Neural cell (in vitro differentiated cells): ENCODE measurements around the gene CACNA1I. TPM values are rescaled to one million over a fixed set of nuclear protein-coding genes. Genes with fewer than 3 reads are reported as not detected.

Experiments
- H2AFZ ChIP-seq: fragments of 200-600, 300-800 bp; sonication (generic), shearing (Covaris generic); 2 replicates; pipeline ENCODE4 v1.6.0; 2014; ENCODE audit warnings: low read depth, mild to moderate bottlenecking, antibody characterized with exemption, low read length, moderate library complexity
- H3F3A ChIP-seq: fragments of 200-600 bp; shearing (Covaris generic); 2 replicates; pipeline ENCODE4 v1.6.1; 2016; ENCODE audit warnings: mild to moderate bottlenecking, moderate library complexity, mixed read lengths, antibody characterized with exemption, low read length; ENCODE audit not compliant: insufficient read depth, poor library complexity, severe bottlenecking
- H3K27ac ChIP-seq: fragments of 200-600, 300-800 bp; sonication (generic), shearing (Covaris generic); 2 replicates; pipeline ENCODE4 v1.5.1; 2014; ENCODE audit warnings: mild to moderate bottlenecking, low read length, moderate library complexity
- H3K27me3 ChIP-seq: fragments of 300-800, 200-600 bp; sonication (generic), shearing (Covaris generic); 2 replicates; pipeline ENCODE4 v1.6.0; 2014; ENCODE audit warnings: mild to moderate bottlenecking, low read depth, low read length, moderate library complexity; ENCODE audit not compliant: insufficient read depth
- H3K36me3 ChIP-seq: fragments of 300-800, 200-600 bp; sonication (generic), shearing (Covaris generic); 2 replicates; pipeline ENCODE4 v1.5.1; 2014; ENCODE audit warnings: mild to moderate bottlenecking, antibody characterized with exemption, low read length, moderate library complexity; ENCODE audit not compliant: insufficient read depth
- H3K4me2 ChIP-seq: fragments of 300-800, 200-600 bp; sonication (generic), shearing (Covaris generic); 2 replicates; pipeline ENCODE4 v1.6.0; 2014; ENCODE audit warnings: mild to moderate bottlenecking, low read length
- H3K4me3 ChIP-seq: fragments of 300-800, 200-600 bp; sonication (generic), shearing (Covaris generic); 2 replicates; pipeline ENCODE4 v1.5.1; 2014; ENCODE audit warnings: mild to moderate bottlenecking, low read length, moderate library complexity
- H3K79me2 ChIP-seq: fragments of 200-600 bp; shearing (Covaris generic); replicated peaks from 2 replicates; pipeline ENCODE4 v1.6.0; 2014; ENCODE audit warnings: mild to moderate bottlenecking, low read length, moderate library complexity; ENCODE audit not compliant: insufficient read depth
- H3K9ac ChIP-seq: fragments of 300-800, 200-600 bp; sonication (generic), shearing (Covaris generic); 2 replicates; pipeline ENCODE4 v1.6.1; 2016; ENCODE audit warnings: mild to moderate bottlenecking, low read length, mixed read lengths
- H3K9me2 ChIP-seq: fragments of 200-600 bp; shearing (Covaris generic); 2 replicates; pipeline ENCODE4 v1.6.1; 2016; ENCODE audit warnings: mild to moderate bottlenecking, low read length, mixed read lengths; ENCODE audit not compliant: insufficient read depth
- H3K9me3 ChIP-seq: fragments of 200-600, 300-800 bp; sonication (generic), shearing (Covaris generic); 2 replicates; pipeline ENCODE4 v1.6.1; 2016; ENCODE audit warnings: mild to moderate bottlenecking, mixed run types, low read length, moderate library complexity, mixed read lengths
- H4K20me1 ChIP-seq: fragments of 200-600 bp; shearing (Covaris generic); 2 replicates; pipeline ENCODE4 v1.6.1; 2016; ENCODE audit warnings: mild to moderate bottlenecking, mixed run types; ENCODE audit not compliant: insufficient read depth
- CTCF ChIP-seq: fragments of 450-650 bp; IDR thresholded peaks from 2 replicates; pipeline ENCODE4 v1.5.1; 2014; ENCODE audit warnings: antibody characterized with exemption, mild to moderate bottlenecking, moderate library complexity; ENCODE audit not compliant: poor library complexity, severe bottlenecking
- EP300 ChIP-seq: fragments of 450-650 bp; conservative IDR thresholded peaks from 2 replicates; pipeline ENCODE4 v1.6.1; 2014; ENCODE audit warnings: antibody characterized with exemption, mild to moderate bottlenecking, moderate library complexity; ENCODE audit not compliant: poor library complexity, severe bottlenecking
- EZH2 ChIP-seq: fragments of 200-600, 300-800 bp; shearing (Covaris generic), sonication (generic); IDR thresholded peaks from 2 replicates; pipeline ENCODE4 v1.6.1; 2014; ENCODE audit warnings: antibody characterized with exemption, low read length, borderline replicate concordance, mild to moderate bottlenecking; ENCODE audit not compliant: insufficient read depth, poor library complexity, severe bottlenecking
- MXI1 ChIP-seq: fragments of 450-650 bp; conservative IDR thresholded peaks from 2 replicates; pipeline ENCODE4 v1.6.1; 2014; ENCODE audit warnings: antibody characterized with exemption, mild to moderate bottlenecking; ENCODE audit not compliant: poor library complexity, severe bottlenecking
- POLR2AphosphoS5 ChIP-seq: IDR thresholded peaks from 2 replicates; pipeline ENCODE4 v1.6.1; 2012
- RAD21 ChIP-seq: fragments of 450-650 bp; conservative IDR thresholded peaks from 2 replicates; pipeline ENCODE4 v1.6.1; 2014; ENCODE audit warnings: antibody characterized with exemption, mild to moderate bottlenecking, moderate library complexity
- SMC3 ChIP-seq: fragments of 450-650 bp; conservative IDR thresholded peaks from 2 replicates; pipeline ENCODE4 v1.6.1; 2014; ENCODE audit warnings: antibody characterized with exemption, mild to moderate bottlenecking, moderate library complexity; ENCODE audit not compliant: poor library complexity
- TAF1 ChIP-seq: IDR thresholded peaks from 2 replicates; pipeline ENCODE4 v1.6.1; 2012; ENCODE audit warnings: low read depth
- polyA plus RNA-seq: library from polyadenylated mRNA; depleted of rRNA; stranded (reverse); fragments of >200 nt; gene quantifications from 2 replicates; pipeline ENCODE4 v1.2.3, GENCODE V29; 2014
- TF ChIP-seq, protein P1 (sequence below): IDR thresholded peaks from 2 replicates; pipeline ENCODE4 v1.6.1; 2012; ENCODE audit warnings: borderline replicate concordance

Gene CACNA1I
- polyA plus RNA-seq, 1 donor from 2014 or later = 1.9 TPM

- Histone ChIP-seq H3K27ac (no peak overlapping the region), H3K4me2 (no peak overlapping the region), H3K27me3 (no peaks in the 10 kb centered on the region), H2AFZ (no peak overlapping the region), H3K9ac (no peak overlapping the region), H4K20me1 (no peaks in the 10 kb centered on the region), H3K4me3 (no peak overlapping the region), H3K79me2 (no peaks in the 10 kb centered on the region), H3K9me3 (no peaks in the 10 kb centered on the region), H3F3A (no peaks in the 10 kb centered on the region), H3K9me2 (no peaks in the 10 kb centered on the region), H3K36me3 (no peaks in the 10 kb centered on the region)
- TF ChIP-seq MXI1 = no peak
Observed at GRCh38 chr22:39683639-39684038, 113.1 kb downstream of the CACNA1I start.

DNA sequence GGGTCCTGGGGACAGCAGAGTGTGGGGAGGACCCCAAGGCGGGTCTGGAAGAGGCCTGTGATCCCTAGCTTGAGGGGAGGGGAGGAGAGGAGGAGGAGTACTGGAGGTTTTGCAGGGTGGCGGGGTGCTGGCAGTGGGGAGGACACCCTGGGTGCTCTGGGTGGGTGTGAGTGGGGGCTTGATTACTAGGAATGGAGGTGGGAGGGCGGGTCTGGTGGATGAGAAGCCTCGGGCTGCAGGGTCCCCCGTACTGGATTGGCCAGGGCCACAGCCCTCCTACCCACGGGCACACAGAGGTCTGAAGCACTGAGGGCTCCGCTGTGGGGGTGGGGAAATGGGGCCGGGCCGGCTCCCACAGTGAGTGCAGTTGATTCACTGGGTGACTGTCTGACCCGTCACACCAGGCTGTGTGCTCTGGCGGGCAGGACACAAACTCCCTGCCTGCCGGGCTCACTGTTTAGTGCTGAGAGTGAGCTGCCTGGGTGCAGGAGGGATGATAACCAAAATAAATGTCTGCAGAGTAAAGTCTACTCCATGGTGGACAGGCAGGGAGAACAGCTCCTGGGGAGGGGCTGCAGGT lies 114.2 kb downstream of the CACNA1I start:
- TF ChIP-seq RAD21 = no peak
- no peak for TF ChIP-seq TAF1
- no peak for TF ChIP-seq SMC3
- no peak for TF ChIP-seq POLR2AphosphoS5
- no peak for TF ChIP-seq CTCF
- Histone ChIP-seq H3K9me3 (no peaks in the 10 kb centered on the region), H4K20me1 (no peaks in the 10 kb centered on the region), H3K79me2 (no peaks in the 10 kb centered on the region), H2AFZ (no peak overlapping the region), H3K9ac (no peak overlapping the region), H3K27me3 (no peaks in the 10 kb centered on the region), H3K36me3 (no peaks in the 10 kb centered on the region), H3K4me2 (no peak overlapping the region), H3K9me2 (no peaks in the 10 kb centered on the region), H3K4me3 (no peak overlapping the region), H3F3A (no peaks in the 10 kb centered on the region), H3K27ac (no peak overlapping the region)

DNA sequence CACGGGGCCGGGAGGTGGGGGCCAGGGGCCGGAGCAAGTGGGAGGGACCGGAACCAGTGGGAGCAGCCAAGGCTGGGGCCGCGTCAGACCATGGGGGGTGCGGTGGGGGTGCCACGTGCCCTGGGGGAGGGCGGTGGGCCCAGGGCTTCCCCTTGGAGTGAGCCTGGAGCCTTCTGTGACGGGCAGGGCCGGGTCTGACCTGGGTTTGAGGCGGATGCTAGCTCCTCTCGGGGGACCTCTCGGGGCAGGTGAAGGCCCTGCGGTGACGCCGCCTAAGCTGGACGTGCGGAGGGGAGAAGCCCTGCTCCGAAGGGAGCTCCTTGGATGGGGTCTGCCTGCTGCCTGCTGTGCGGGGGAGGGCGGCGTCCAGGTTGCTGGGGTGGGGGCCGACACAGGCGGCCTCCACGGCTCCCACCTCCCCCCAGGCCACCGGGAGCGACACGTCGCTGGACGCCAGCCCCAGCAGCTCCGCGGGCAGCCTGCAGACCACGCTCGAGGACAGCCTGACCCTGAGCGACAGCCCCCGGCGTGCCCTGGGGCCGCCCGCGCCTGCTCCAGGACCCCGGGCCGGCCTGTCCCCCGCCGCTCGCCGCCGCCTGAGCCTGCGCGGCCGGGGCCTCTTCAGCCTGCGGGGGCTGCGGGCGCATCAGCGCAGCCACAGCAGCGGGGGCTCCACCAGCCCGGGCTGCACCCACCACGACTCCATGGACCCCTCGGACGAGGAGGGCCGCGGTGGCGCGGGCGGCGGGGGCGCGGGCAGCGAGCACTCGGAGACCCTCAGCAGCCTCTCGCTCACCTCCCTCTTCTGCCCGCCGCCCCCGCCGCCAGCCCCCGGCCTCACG lies 115.0 kb downstream of the CACNA1I start:
- H3K9me3 ChIP-seq = no peaks in the 10 kb centered on the region
- no peaks in the 10 kb centered on the region for H3K9me2 ChIP-seq
- H4K20me1 ChIP-seq = no peaks in the 10 kb centered on the region
- no peak overlapping the region for H2AFZ ChIP-seq
- no peaks in the 10 kb centered on the region for H3K36me3 ChIP-seq
- H3K4me2 ChIP-seq = no peak overlapping the region
- H3K79me2 ChIP-seq = no peaks in the 10 kb centered on the region
- TF ChIP-seq POLR2AphosphoS5 (no peak), SMC3 (no peak), EZH2 (no peak), CTCF (no peak), MXI1 (no peak), EP300 (no peak)
- TF ChIP-seq, protein P1, sequence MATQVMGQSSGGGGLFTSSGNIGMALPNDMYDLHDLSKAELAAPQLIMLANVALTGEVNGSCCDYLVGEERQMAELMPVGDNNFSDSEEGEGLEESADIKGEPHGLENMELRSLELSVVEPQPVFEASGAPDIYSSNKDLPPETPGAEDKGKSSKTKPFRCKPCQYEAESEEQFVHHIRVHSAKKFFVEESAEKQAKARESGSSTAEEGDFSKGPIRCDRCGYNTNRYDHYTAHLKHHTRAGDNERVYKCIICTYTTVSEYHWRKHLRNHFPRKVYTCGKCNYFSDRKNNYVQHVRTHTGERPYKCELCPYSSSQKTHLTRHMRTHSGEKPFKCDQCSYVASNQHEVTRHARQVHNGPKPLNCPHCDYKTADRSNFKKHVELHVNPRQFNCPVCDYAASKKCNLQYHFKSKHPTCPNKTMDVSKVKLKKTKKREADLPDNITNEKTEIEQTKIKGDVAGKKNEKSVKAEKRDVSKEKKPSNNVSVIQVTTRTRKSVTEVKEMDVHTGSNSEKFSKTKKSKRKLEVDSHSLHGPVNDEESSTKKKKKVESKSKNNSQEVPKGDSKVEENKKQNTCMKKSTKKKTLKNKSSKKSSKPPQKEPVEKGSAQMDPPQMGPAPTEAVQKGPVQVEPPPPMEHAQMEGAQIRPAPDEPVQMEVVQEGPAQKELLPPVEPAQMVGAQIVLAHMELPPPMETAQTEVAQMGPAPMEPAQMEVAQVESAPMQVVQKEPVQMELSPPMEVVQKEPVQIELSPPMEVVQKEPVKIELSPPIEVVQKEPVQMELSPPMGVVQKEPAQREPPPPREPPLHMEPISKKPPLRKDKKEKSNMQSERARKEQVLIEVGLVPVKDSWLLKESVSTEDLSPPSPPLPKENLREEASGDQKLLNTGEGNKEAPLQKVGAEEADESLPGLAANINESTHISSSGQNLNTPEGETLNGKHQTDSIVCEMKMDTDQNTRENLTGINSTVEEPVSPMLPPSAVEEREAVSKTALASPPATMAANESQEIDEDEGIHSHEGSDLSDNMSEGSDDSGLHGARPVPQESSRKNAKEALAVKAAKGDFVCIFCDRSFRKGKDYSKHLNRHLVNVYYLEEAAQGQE = no peak
- H3F3A ChIP-seq = no peaks in the 10 kb centered on the region
- H3K27ac ChIP-seq = no peak overlapping the region
- H3K9ac ChIP-seq = no peak overlapping the region
- no peaks in the 10 kb centered on the region for H3K27me3 ChIP-seq
- H3K4me3 ChIP-seq = no peak overlapping the region
